Stimulated activated CD4-positive, alpha-beta T cell treated with anti-CD3 and anti-CD28 coated beads, Interleukin-1b, Interleukin-23, amount 100 ng/mL, for 24 hours (primary cell): ENCODE results near the gene SLC38A7.
"Not testable (repeated sequence)": the region's sequence is repeated elsewhere in the genome, so short reads cannot be mapped to it uniquely, and the experiment has no call there.

Experiments
- DNase-seq, 4 experiments: peaks; one replicate each; pipeline ENCODE4 v3.0.0-alpha.2; 2020; ENCODE audit warnings: low read depth in 4 of 4, low spot score in 1 of 4

Gene SLC38A7

GRCh38 chr16:58684354-58685083 lies at the start of gene SLC38A7:
Gene SLC38A7, minus strand, starts transcription at chr16:58684770. Its CDS starts 4,644 bp downstream, at chr16:58680126.
- DNase-seq, result peak; percentile 43 to 64 (median 62)

- DNase-seq, result peak; percentile 55 to 78 (median 68)
Measured at GRCh38 chr16:58733671-58734458, 49.3 kb upstream of the SLC38A7 start, which contains the start of gene GOT2. Gene GOT2, minus strand, starts transcription at chr16:58734316. Its CDS starts 88 bp downstream, at chr16:58734228.

- peak in 1 of 4 experiments; percentile 8 for DNase-seq
Measured at GRCh38 chr16:58733248-58733670, 48.7 kb upstream of the SLC38A7 start.

- no peak for DNase-seq
Measured at GRCh38 chr16:58732545-58733247, 48.1 kb upstream of the SLC38A7 start.

- no peak for DNase-seq
Measured at GRCh38 chr16:58730724-58731370, 46.3 kb upstream of the SLC38A7 start.

GRCh38 chr16:58727796-58728568 lies 43.4 kb upstream of the SLC38A7 start:
- DNase-seq, result no peak

- no peak for DNase-seq
Measured at GRCh38 chr16:58727028-58727781, 42.6 kb upstream of the SLC38A7 start.

GRCh38 chr16:58723109-58723508 lies 38.5 kb upstream of the SLC38A7 start:
- DNase-seq, result no peak

GRCh38 chr16:58717994-58718393 lies 33.4 kb upstream of the SLC38A7 start:
- DNase-seq, result no peak

- no peak for DNase-seq
Measured at GRCh38 chr16:58716468-58716867, 31.9 kb upstream of the SLC38A7 start.

GRCh38 chr16:58713742-58714141 lies 29.2 kb upstream of the SLC38A7 start:
- DNase-seq, result no peak

GRCh38 chr16:58709333-58709732 lies 24.8 kb upstream of the SLC38A7 start:
- DNase-seq, result no peak

- no peak for DNase-seq
Measured at GRCh38 chr16:58699151-58699550, 14.6 kb upstream of the SLC38A7 start.

GRCh38 chr16:58695368-58695767 lies 10.8 kb upstream of the SLC38A7 start:
- DNase-seq, result no peak

- DNase-seq, result no peak
Measured at GRCh38 chr16:58692450-58692849, 7.9 kb upstream of the SLC38A7 start.

- not testable (repeated sequence) for DNase-seq
Measured at GRCh38 chr16:58686985-58687706, 2.6 kb upstream of the SLC38A7 start.

- no peak for DNase-seq
Measured at GRCh38 chr16:58685084-58685449, 497 bp upstream of the SLC38A7 start.

- no peak for DNase-seq
Measured at GRCh38 chr16:58684001-58684353, 593 bp downstream of the SLC38A7 start.

- DNase-seq, result no peak
Measured at GRCh38 chr16:58679763-58680162, 4.8 kb downstream of the SLC38A7 start.
